ENCODE results near the gene DLG2. TPM values are rescaled to one million over a fixed set of nuclear protein-coding genes. Genes with fewer than 3 reads are reported as not detected.
A peak's percentile ranks its signal among the peaks of the same experiment; 100 is the strongest.

Gene DLG2
- total and polyA plus RNA-seq, 2 of the 8 experiments (the other 6 are each of a cell fraction or from before 2014, with no cell fraction given): 1.7 to 14.3 TPM

GRCh38 chr11:85464283-85464682, 162.9 kb downstream of the DLG2 start:
- Histone ChIP-seq H3K23ac (ENCODE audit: insufficient read length) (no peak overlapping the region), H3K27me3 (replicated peaks in 1 of 4; ENCODE audit: control insufficient read depth in 3 of 4, extremely low read depth in 1 of 4, insufficient read depth in 3 of 4, low read length in 3 of 4) (no peaks in the 10 kb centered on the region), H3K14ac (ENCODE audit: insufficient read length) (no peak overlapping the region), H3K4me1 (replicated peaks in 1 of 4; ENCODE audit: control insufficient read depth in 3 of 4, insufficient read depth in 4 of 4, low read length in 3 of 4) (no peaks in the 10 kb centered on the region; a peak in 1 of 7 replicates), H3K27ac (ENCODE audit: low read depth, low read length) (no peak overlapping the region), H2BK15ac (ENCODE audit: low read length) (no peak overlapping the region), H2BK5ac (ENCODE audit: low read depth, low read length) (no peak overlapping the region; the same call in 1 of the 2 replicates), H3K23me2 (ENCODE audit: low read depth, low read length) (no peaks in the 10 kb centered on the region), H3K4ac (replicated peaks; ENCODE audit: insufficient read length, low read depth, low read length) (peak overlapping the region; percentile 2), H4K91ac (replicated peaks; ENCODE audit: insufficient read length, low read length) (no peak overlapping the region), H3K36me3 (ENCODE audit: control insufficient read depth in 2 of 4, insufficient read depth in 4 of 4, low read length in 3 of 4) (no peaks in the 10 kb centered on the region), H4K5ac (ENCODE audit: insufficient read length, low read depth, low read length) (no peak overlapping the region), H3K4me3 (ENCODE audit: extremely low read depth in 1 of 4, insufficient read depth in 2 of 4, low read depth in 3 of 4, low read length in 4 of 4) (no peak overlapping the region), H2BK12ac (ENCODE audit: low read depth, low read length) (0 out of 2 replicates have a peak overlapping the region, but pooled peaks have one; percentile 56), H4K20me1 (replicated peaks in 1 of 2; ENCODE audit: control insufficient read depth in 1 of 2, insufficient read depth in 2 of 2, low read length in 2 of 2) (no peaks in the 10 kb centered on the region), H3K56ac (replicated peaks; ENCODE audit: insufficient read length, low read depth, low read length) (no peak overlapping the region), H2BK120ac (replicated peaks; ENCODE audit: low read depth, low read length) (no peak overlapping the region), H3K4me2 (ENCODE audit: insufficient read depth in 1 of 2, low read depth in 2 of 2, low read length in 2 of 2) (no peak overlapping the region), H3K79me1 (ENCODE audit: low read depth, low read length) (no peaks in the 10 kb centered on the region), H3K18ac (ENCODE audit: extremely low read depth, low read length) (no peak overlapping the region), H3K9ac (replicated peaks in 1 of 4; ENCODE audit: extremely low read depth in 1 of 4, low read depth in 3 of 4, low read length in 3 of 4) (no peak overlapping the region), H2AK5ac (ENCODE audit: low read depth, low read length) (no peak overlapping the region), H2BK20ac (ENCODE audit: low read length) (no peak overlapping the region; the same call in 1 of the 2 replicates), H3K9me3 (ENCODE audit: insufficient read depth in 2 of 2, low read depth in 1 of 2, low read length in 1 of 2) (no peaks in the 10 kb centered on the region), H4K8ac (ENCODE audit: extremely low read depth, insufficient read depth, low read length) (no peak overlapping the region), H2AFZ (ENCODE audit: low read length) (no peak overlapping the region), H3K79me2 (ENCODE audit: control insufficient read depth in 1 of 2, insufficient read depth in 2 of 2, low read length in 2 of 2) (no peaks in the 10 kb centered on the region)
- FAIRE-seq (peak; percentile 87), DNase-seq (ENCODE audit: low read depth in 1 of 2, low spot score in 2 of 2) (no peak)
- CTCF ChIA-PET (ENCODE audit: partially characterized antibody): interaction anchor here (0.8 to 2.6 kb wide), 9 partner anchors 9 to 733 kb away, joined by 3 to 56 read pairs (median 3); no protein-coding TSS in a partner anchor
- 82% methylated on average over 2 of the region's 2 CpGs; no CpG with 5 or more reads in 1 of the 2 experiments for WGBS, 2 experiments (ENCODE audit: extremely low coverage in 1 of 2, insufficient coverage in 1 of 2, insufficient read length in 1 of 2, insufficient replicate concordance in 2 of 2, low coverage in 1 of 2, low lambda C conversion rate in 2 of 2, missing lambda C conversion rate in 1 of 2)
- TF ChIP-seq RAD21 (IDR thresholded peaks at IDR 0.05 in 1 of 2, conservative IDR thresholded peaks at IDR 0.05 in 1 of 2; ENCODE audit: low read depth in 2 of 2, low read length in 2 of 2) (peak; percentile 88 to 91), SUZ12 (IDR thresholded peaks at IDR 0.05; ENCODE audit: low read length) (no peak), CTCF (IDR thresholded peaks at IDR 0.05; ENCODE audit: control extremely low read depth in 1 of 3, insufficient read depth in 1 of 3, low read depth in 1 of 3, low read length in 3 of 3) (peak; percentile 47 to 72 (median 67))
- POLR2A ChIA-PET (ENCODE audit: partially characterized antibody): no interaction called here
